ENCODE results near the gene S1PR3. TPM values are rescaled to one million over a fixed set of nuclear protein-coding genes. Genes with fewer than 3 reads are reported as not detected.

S1PR3 gene
- total and polyA plus RNA-seq, 2 donors (not counting 3 experiments of a cell fraction or from before 2014, with no cell fraction given), result 12.5 to 25.8 TPM

DNA sequence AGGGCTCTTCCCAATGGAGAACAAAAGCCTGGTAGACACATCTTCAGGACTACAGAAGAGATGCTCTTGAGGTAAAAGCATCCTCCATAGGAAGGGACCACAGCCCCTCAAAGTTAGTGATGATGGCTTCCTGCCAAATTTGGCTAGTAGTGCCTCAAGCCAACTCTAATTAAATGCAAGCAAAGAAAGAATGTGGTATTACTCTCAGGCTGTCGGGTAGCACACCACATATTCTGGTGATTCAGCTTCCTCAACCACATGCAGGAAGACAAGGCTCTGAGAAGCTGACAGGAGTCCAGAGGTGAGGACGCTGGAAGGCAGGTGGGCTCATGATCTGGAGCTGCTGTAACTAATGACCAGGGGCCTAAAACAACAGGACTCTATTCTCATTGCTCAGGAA, 37.2 kb upstream of the S1PR3 start:
- intact Hi-C loops (cut with micrococcal nuclease) (no loop called here), dilution Hi-C loops (cut with MboI; ENCODE audit: extremely low pct_ligation_motif_present, low sequenced_read_pairs) (no loop called here)
- Histone ChIP-seq H3K27ac (ENCODE audit: insufficient read depth, low read depth, low read length) (no peak overlapping the region), H3K79me2 (ENCODE audit: control insufficient read depth, insufficient read depth, low read length) (no peaks in the 10 kb centered on the region), H3K4me3 (replicated peaks in 1 of 3; ENCODE audit: insufficient read depth in 1 of 3, low read depth in 1 of 3, low read length in 3 of 3) (no peak overlapping the region), H4K20me1 (replicated peaks; ENCODE audit: control insufficient read depth, extremely low read depth, insufficient read depth, low read length) (no peaks in the 10 kb centered on the region), H3K4me2 (ENCODE audit: insufficient read depth, low read length) (no peak overlapping the region), H2AFZ (ENCODE audit: low read depth, low read length) (no peak overlapping the region), H3K4me1 (ENCODE audit: control insufficient read depth, extremely low read depth, insufficient read depth, low read length) (no peaks in the 10 kb centered on the region), H3K9me3 (replicated peaks; ENCODE audit: control insufficient read depth, insufficient read depth, low read length) (no peaks in the 10 kb centered on the region), H3K9ac (replicated peaks; ENCODE audit: extremely low read depth, insufficient read depth, low read length) (no peak overlapping the region), H3K36me3 (ENCODE audit: control insufficient read depth in 2 of 2, extremely low read depth in 1 of 2, insufficient read depth in 2 of 2, low read length in 2 of 2) (no peaks in the 10 kb centered on the region), H3K27me3 (ENCODE audit: control insufficient read depth in 2 of 2, insufficient read depth in 2 of 2, low read length in 2 of 2) (peaks cover 0 to 5% of the 10 kb centered on the region in 2 experiments), H3K9me1 (replicated peaks; ENCODE audit: control insufficient read depth, extremely low read depth, insufficient read depth, low read length) (no peaks in the 10 kb centered on the region)
- POLR2A ChIA-PET, result no interaction called here
- CTCF ChIA-PET, result interaction anchor here (1.7 kb wide), 1 partner anchor 47 kb away, joined by 4 read pairs; no protein-coding TSS in a partner anchor
- BruUV-seq (replicated peaks), result no TSS peak
- TF ChIP-seq, protein P1, sequence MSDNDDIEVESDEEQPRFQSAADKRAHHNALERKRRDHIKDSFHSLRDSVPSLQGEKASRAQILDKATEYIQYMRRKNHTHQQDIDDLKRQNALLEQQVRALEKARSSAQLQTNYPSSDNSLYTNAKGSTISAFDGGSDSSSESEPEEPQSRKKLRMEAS (IDR thresholded peaks at IDR 0.05; ENCODE audit: insufficient read depth, insufficient read length), result no peak
- TF ChIP-seq MYC (IDR thresholded peaks at IDR 0.05; ENCODE audit: low read depth, low read length), result no peak
- TF ChIP-seq POLR2A (IDR thresholded peaks at IDR 0.05; ENCODE audit: low read depth, low read length), result no peak
- TF ChIP-seq GATA2 (IDR thresholded peaks at IDR 0.05; ENCODE audit: insufficient read depth, insufficient read length, low read depth, low read length), result no peak
- TF ChIP-seq FOS (IDR thresholded peaks at IDR 0.05; ENCODE audit: borderline replicate concordance, insufficient read depth, low read length), result no peak
- TF ChIP-seq POLR2AphosphoS5 (IDR thresholded peaks at IDR 0.05; ENCODE audit: insufficient read depth, low read depth, low read length), result no peak
- TF ChIP-seq JUN (IDR thresholded peaks at IDR 0.05; ENCODE audit: borderline replicate concordance, insufficient read depth, insufficient read length, low read depth), result no peak
- TF ChIP-seq, protein P2, sequence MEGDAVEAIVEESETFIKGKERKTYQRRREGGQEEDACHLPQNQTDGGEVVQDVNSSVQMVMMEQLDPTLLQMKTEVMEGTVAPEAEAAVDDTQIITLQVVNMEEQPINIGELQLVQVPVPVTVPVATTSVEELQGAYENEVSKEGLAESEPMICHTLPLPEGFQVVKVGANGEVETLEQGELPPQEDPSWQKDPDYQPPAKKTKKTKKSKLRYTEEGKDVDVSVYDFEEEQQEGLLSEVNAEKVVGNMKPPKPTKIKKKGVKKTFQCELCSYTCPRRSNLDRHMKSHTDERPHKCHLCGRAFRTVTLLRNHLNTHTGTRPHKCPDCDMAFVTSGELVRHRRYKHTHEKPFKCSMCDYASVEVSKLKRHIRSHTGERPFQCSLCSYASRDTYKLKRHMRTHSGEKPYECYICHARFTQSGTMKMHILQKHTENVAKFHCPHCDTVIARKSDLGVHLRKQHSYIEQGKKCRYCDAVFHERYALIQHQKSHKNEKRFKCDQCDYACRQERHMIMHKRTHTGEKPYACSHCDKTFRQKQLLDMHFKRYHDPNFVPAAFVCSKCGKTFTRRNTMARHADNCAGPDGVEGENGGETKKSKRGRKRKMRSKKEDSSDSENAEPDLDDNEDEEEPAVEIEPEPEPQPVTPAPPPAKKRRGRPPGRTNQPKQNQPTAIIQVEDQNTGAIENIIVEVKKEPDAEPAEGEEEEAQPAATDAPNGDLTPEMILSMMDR (IDR thresholded peaks at IDR 0.05; ENCODE audit: extremely low read depth in 1 of 2, insufficient read depth in 1 of 2, low read depth in 1 of 2, low read length in 2 of 2), result no peak
- DNase-seq (ENCODE audit: low read depth, low spot score) (no peak), FAIRE-seq (no peak)

Measured in endothelial cell of umbilical vein (primary cell).